Measurements from ENCODE around the gene PRAME. TPM values are rescaled to one million over a fixed set of nuclear protein-coding genes. Genes with fewer than 3 reads are reported as not detected.
"Not testable (repeated sequence)": the region's sequence is repeated elsewhere in the genome, so short reads cannot be mapped to it uniquely, and the experiment has no call there.

The PRAME gene
- total RNA-seq, 1 experiment from 2014 or later, result 93.2 TPM

DNA sequence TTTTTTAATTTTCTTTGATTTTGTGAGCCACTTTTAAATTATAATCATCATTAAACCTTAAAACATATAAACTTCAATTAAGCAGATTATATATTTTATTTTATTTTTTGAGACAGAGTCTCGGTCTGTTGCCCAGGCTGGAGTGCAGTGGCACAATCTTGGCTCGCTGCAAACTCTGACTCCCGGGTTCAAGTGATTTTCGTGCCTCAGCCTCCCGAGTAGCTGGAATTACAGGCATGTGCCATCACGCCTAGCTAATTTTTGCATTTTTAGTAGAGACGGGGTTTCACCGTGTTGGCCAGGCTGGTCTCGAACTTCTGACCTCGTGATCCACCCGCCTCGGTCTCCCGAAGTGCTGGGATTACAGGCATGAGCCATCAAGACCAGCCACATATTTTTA lies 22.5 kb upstream of the PRAME start:
- not testable (repeated sequence) for DNase-seq (ENCODE audit: low read depth)

- no peak for DNase-seq (ENCODE audit: low read depth)
Measured at GRCh38 chr22:22579869-22580604, 21.0 kb upstream of the PRAME start.

DNA sequence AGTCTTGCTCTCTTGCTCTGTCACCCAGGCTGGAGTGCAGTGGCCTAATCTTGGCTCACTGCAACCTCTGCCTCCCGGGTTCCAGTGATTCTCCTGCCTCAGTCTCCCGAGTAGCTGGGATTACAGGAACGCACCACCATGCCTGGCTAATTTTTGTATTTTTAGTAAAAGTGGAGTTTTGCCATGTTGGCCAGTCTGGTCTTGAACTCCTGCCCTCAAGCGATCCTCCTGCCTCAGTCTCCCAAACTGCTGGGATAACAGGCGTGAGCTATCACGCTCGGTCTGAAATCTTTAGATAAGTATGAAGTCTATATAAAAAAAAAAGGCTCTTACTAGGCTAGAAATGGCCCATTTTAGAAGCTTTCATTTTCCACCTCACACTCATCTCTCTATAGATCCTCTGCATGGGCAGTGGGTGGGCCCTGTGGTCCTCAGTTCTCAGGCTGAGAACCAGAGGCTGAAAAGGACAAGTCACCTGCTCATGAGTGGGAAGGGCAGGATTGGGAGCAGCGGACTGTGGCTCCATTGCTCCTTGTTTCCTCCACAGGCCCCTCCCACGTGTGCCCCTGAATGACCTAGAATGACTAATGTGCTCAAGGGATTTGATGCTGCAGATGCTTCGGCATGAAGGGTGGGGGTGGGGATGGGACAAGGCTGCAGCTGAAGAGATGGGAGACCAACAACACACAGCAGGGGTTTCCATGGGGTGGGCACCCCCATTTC lies 19.8 kb upstream of the PRAME start:
- peak; percentile 61 for DNase-seq (ENCODE audit: low read depth)

DNA sequence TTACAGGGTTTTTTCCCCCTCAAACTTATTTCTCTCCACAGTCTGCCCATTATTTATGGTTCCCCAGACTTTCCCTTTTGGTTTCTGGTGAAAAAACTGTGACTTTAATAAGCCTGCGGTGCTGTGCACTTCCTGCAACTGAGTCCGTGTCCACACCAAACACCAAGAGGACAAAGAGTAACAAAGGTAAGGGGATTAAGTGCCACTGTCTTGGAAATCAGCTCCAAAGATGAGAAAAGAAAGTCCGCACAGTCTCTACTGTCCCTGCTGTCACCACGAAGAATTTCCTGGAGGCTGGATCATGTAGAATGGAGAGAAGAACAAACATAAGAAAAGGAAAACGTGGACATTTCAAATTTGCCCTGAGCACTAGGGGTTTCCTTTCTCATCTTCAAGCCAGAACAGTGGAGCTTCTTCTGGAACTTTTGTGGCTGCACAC lies 17.9 kb upstream of the PRAME start:
- DNase-seq (ENCODE audit: low read depth), result no peak

DNA sequence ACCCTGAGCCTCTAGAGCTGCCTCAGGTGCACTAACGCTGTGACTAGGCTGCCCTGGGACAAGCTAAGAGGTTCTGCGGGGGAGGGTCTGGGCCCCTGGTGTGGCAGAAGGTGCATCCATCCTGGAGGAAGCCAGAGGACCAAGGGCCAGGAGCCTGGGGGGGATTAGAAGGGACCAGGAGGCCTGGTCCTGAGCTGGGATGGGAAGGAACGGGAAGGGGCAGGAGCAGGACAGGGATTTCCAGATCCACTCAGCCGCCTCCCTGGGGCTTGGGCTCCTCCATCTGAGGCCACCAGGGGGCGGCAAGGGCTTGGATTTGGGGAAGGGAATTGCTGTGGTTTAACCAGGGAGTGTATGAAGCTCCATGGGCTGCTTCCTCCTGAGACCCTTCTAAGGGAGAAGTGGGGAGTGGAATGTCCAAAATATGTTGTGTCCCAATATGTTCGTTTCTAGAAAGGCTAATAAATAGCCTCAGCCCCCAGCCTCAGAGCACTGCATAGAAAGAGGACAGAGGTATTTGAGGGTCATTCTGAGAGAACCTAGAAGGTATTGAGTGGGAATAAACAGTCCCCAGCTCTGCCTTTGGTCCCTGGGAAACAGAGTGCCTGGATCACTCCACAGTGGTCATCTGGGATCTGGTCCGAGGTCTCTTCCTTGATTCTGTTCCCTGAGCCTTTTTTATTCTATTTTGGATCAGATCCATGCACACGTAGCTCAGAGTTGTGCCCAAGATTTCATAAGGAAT lies 17.4 kb upstream of the PRAME start:
- DNase-seq (ENCODE audit: low read depth), result peak; percentile 54

DNA sequence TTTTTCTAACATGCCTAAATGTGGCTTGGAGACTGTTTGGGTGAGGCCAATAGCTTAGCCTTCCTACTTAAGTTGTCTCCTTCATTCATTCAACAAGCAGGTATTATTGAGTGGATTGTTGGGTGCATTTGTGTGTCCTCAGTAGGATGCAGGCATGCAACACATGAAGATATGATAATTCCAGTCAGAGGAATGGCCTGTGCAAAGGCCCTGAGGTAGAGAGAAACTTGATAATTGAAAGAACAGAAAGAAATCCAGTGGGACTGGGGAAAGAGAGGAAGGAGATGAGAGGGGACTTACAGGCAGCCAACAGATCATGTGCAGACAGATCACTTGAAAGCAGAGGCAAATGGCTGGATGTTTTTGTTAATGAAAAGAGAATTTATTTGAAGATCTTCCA lies 15.3 kb upstream of the PRAME start:
- DNase-seq (ENCODE audit: low read depth), result no peak

- no peak for DNase-seq (ENCODE audit: low read depth)
Measured at GRCh38 chr22:22573047-22573889, 14.2 kb upstream of the PRAME start.

DNA sequence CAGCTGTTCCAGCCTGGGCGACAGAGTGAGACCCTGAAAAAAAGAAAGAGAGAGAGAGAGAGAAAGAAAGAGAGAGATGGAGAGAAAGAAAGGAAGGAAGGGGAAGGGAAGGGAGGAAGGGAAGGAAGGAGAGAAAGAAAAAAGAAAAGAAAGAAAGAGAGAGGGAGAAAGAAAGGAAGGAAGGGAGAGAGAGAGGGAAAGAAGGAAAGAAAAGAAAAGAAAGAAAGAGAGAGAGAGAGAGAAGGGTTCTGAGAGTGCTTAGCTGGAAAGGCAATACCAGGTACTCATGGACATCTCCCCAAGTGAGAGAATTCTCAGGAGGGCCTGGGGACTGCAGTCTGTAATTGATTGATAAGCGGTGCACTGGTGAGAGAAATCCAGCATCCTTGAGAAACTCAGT lies 12.8 kb upstream of the PRAME start:
- no peak for DNase-seq (ENCODE audit: low read depth)

GRCh38 chr22:22571429-22571828 lies 12.4 kb upstream of the PRAME start:
- DNase-seq (ENCODE audit: low read depth), result no peak

DNA sequence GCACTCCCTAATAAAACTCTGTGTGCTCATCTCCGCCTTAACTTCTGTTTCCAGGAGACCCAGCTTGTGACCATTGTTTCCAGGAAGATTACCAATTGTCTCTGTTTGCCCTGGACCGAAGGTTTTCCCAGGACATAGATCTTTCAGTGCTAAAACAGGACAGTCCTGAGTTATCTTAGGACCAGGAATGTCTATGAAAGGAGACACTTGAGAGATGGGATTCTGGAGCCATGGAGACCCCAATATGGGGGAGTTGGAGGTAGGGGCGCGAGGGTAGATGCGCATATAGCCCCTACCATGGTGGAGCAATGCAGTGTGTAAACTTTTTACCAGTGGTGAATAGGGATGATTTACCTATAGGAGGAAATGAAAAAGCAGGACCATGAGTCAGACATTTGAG lies 10.2 kb upstream of the PRAME start:
- no peak for DNase-seq (ENCODE audit: low read depth)

DNA sequence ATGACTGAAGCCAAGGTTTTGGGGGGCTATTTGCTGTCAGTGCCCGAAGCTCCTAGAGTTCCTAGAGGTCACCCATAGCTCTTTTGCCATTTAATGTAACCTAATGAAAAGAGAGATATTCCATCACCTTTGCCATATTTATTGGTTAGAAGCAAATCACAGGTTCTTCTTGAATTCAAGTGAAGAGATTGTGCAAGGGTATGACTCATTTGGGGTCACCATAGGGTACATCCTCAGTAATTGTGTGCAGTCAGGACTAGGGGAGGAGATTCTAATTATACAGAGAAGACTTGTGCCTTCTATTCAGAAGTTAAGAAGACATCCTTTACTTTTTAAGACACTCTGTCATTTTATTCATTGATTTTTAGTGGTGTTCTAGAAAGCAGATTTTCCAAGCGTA lies 6.9 kb upstream of the PRAME start:
- DNase-seq (ENCODE audit: low read depth), result peak; percentile 42

DNA sequence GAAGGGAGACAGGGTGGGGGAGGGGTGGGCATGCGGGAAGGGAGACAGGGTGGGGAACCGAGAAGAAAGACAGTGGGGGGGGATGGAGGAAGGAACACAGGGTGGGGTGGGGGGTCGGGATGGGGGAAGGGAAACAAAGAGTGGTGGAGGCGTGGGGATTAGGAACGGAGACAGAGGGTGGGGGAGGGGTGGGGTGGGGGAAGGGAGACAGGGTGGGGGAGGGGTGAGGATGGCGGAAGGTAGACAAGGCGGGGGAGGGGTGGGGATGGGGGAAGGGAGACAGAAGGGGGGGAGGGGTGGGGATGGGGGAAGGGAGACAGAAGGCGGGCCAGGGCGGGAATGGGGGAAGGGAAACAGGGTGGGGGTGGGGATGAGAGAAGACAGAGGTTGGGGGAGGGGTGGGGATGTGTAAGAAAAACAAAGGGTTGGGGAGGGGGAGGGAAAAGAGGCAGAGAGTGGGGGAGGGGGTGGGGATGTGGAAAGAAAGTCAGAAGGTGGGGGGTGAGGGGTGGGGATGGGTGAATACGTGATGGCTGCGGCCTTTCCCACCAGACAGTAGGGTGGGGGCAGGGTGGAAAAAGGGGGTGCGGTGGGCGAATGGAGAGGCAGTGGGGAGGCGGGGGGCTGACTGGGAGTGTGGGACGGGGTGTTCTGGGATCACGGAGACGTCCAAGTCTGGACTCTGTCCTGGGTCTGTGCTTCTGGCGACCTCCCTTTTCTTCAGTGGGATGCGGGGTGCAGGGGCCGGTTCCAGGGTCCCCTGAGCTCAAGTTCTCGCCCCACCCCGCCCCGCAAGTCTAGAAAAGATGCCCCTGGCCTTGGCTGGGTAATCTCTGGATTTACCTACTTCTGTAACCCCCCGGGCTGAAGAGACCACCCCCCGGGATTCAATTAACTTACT lies 744 bp downstream of the PRAME start:
- DNase-seq (ENCODE audit: low read depth), result no peak

GRCh38 chr22:22556995-22557925 lies 1.8 kb downstream of the PRAME start:
- DNase-seq (ENCODE audit: low read depth), result peak; percentile 46

DNA sequence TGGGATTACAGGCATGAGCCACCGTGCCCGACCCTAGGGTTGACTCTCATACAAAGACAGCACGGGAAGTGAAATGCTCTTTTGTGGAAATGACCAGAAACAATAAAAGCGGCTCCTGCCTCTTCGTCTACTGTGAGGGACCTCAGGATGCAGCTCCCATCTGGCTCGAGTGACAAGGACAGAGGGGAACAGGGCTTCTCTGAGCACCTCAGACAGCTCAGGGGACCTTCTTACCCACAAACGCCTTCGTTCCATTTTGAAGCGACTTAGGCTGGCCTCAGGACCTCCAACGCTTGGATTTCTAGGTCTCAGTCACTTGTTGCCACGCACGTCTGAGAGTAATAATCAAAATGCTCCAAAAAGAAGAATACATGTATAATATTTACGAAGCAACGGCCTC lies 2.5 kb downstream of the PRAME start:
- no peak for DNase-seq (ENCODE audit: low read depth)

GRCh38 chr22:22555596-22555995 lies 3.5 kb downstream of the PRAME start:
- no peak for DNase-seq (ENCODE audit: low read depth)

DNA sequence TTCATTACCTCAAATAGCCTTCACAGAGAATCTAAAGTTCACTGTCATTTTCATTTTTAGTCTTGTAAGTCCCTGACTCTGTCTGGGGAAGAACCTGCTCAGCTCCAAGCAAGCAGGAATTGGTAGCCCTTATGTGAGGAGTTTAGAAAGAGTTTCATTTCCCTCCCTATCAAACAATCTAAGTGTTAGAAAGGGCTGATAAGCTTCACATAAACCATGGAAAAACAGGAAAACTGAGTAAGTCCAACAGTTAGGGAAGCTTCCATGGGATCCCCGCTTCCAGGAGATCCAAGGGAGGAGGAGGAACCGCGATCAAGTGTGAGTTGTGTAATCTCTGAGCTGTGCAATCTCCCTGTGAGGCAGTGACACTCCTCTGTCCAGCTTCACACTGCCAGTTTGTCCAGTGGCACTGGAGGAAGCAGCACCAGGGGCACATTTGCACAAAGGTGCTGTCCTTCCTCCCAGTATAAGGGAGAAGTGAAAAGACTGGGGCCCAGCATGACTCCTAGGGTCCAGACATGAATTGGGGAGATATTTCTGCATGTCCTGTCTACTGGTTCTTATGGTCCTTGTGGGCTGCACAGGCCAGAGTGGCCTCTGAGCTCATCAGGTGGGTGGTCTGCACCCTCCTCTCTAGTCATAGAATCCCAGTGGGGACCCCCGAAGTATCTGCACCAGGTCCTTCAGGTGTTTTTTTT lies 4.3 kb downstream of the PRAME start:
- no peak for DNase-seq (ENCODE audit: low read depth)

GRCh38 chr22:22553735-22554586 lies 5.1 kb downstream of the PRAME start:
- DNase-seq (ENCODE audit: low read depth), result no peak

GRCh38 chr22:22553141-22553540 lies 5.9 kb downstream of the PRAME start:
- no peak for DNase-seq (ENCODE audit: low read depth)
